GM06990 (cell line): ENCODE results near the gene RFX1.
"Not testable (repeated sequence)": the region's sequence is repeated elsewhere in the genome, so short reads cannot be mapped to it uniquely, and the experiment has no call there.

Experiments used
- DNase-seq: peaks from one replicate; pipeline ENCODE4 v3.0.0-alpha.2; 2011; ENCODE audit not compliant: insufficient read length; ENCODE audit errors: extremely low read depth
- H3K27me3 ChIP-seq: replicated peaks from 2 replicates; pipeline ENCODE4 v1.6.0; 2011; ENCODE audit warnings: low read length; ENCODE audit not compliant: control insufficient read depth, insufficient read depth
- H3K36me3 ChIP-seq: 2 replicates; pipeline ENCODE4 v1.5.1; 2011; ENCODE audit warnings: low read length; ENCODE audit not compliant: control insufficient read depth, insufficient read depth
- H3K4me3 ChIP-seq: replicated peaks from 2 replicates; pipeline ENCODE4 v1.5.1; 2011; ENCODE audit warnings: low read depth, mild to moderate bottlenecking, control low read depth, low read length
- TF ChIP-seq, protein P1 (sequence below): IDR thresholded peaks from 2 replicates; pipeline ENCODE4 v1.5.1; 2011; ENCODE audit warnings: low read length, control low read depth, mild to moderate bottlenecking, inconsistent platforms; ENCODE audit not compliant: insufficient read depth, poor library complexity, severe bottlenecking

Gene RFX1

DNA sequence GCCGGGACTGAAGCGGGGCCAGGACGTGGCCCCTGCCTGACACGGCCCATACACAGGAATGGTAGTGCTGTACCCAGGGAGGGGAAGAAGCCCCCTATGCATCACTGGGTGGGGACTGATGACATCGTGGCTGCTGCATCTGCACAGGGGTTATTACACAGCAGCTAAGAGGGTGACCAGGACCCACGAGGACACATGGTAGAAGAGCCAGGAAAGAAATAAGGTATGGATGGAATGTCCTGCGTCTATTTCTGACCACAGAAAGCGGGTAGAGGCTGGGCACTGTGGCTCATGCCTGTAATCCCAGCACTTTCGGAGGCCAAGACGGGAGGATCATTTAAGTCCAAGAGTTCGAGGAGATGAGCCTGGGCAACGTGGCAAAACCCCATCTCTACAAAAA is 29.7 kb downstream of the RFX1 start:
- Histone ChIP-seq H3K4me3 (no peak overlapping the region), H3K36me3 (no peaks in the 10 kb centered on the region; the same call in none of the 2 replicates), H3K27me3 (no peaks in the 10 kb centered on the region)
- DNase-seq: no peak
- TF ChIP-seq, protein P1, sequence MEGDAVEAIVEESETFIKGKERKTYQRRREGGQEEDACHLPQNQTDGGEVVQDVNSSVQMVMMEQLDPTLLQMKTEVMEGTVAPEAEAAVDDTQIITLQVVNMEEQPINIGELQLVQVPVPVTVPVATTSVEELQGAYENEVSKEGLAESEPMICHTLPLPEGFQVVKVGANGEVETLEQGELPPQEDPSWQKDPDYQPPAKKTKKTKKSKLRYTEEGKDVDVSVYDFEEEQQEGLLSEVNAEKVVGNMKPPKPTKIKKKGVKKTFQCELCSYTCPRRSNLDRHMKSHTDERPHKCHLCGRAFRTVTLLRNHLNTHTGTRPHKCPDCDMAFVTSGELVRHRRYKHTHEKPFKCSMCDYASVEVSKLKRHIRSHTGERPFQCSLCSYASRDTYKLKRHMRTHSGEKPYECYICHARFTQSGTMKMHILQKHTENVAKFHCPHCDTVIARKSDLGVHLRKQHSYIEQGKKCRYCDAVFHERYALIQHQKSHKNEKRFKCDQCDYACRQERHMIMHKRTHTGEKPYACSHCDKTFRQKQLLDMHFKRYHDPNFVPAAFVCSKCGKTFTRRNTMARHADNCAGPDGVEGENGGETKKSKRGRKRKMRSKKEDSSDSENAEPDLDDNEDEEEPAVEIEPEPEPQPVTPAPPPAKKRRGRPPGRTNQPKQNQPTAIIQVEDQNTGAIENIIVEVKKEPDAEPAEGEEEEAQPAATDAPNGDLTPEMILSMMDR: no peak

DNA sequence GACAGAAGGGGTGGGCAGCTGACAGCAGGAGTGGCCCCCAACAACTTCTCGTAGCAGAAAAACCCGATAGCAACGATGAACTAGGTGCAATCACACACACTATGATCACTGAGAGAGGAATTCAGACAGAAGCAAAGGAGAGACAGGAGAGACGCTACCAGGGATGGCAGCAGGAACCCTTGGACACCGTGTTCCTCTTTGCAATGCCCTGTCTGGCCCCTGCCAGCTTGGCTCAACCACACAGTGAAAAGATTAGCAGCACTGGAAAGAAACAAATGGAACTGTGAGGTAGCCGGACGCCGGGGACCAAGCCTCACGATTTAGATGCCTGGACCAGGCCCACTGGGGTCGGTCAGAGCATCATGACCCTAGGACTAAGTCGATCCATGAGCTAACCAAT is 30.2 kb downstream of the RFX1 start:
- Histone ChIP-seq H3K4me3 (no peak overlapping the region), H3K36me3 (no peaks in the 10 kb centered on the region; the same call in none of the 2 replicates), H3K27me3 (no peaks in the 10 kb centered on the region)
- TF ChIP-seq, protein P1: no peak
- no peak for DNase-seq

DNA sequence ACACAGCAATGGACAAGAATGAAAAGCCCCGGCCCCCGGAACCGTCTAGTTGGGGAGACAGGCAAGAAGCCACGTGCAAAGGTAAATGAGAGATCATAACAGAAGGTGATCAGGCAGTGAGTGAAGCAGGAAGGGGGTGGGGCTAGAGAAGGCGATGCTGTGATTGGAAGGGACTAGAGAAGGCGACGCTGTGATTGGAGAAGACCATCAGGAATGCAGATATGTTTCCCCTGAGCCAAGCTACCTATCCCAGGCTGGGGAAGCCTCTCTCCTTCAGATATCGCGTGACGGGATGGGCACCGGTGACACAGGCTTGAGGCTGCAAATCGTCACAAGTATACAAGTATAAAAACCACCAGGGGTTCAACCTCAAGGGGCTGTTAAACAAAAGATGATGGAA is 32.0 kb downstream of the RFX1 start:
- TF ChIP-seq, protein P1: no peak
- H3K4me3 ChIP-seq: no peak overlapping the region
- H3K27me3 ChIP-seq: no peaks in the 10 kb centered on the region
- DNase-seq: no peak
- H3K36me3 ChIP-seq: no peaks in the 10 kb centered on the region; the same call in none of the 2 replicates

DNA sequence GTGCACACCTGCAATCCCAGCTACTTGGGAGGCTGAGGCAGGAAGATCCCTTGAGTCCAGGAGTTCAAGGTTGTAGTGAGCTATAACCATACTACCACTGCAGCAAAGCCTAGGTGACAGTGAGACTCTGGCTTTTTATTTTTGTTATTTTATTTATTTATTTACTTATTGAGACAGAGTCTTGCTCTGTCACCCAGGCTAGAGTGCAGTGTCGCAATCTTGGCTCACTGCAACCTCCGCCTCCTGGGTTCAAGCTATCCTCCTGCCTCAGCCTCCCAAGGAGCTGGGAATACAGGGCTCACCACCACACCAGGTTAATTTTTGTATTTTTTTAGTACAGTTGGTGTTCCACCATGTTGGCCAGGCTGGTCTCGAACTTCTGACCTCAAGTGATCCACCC is 32.6 kb downstream of the RFX1 start:
- H3K4me3 ChIP-seq, H3K27me3 ChIP-seq, DNase-seq, H3K36me3 ChIP-seq: not testable (repeated sequence)

DNA sequence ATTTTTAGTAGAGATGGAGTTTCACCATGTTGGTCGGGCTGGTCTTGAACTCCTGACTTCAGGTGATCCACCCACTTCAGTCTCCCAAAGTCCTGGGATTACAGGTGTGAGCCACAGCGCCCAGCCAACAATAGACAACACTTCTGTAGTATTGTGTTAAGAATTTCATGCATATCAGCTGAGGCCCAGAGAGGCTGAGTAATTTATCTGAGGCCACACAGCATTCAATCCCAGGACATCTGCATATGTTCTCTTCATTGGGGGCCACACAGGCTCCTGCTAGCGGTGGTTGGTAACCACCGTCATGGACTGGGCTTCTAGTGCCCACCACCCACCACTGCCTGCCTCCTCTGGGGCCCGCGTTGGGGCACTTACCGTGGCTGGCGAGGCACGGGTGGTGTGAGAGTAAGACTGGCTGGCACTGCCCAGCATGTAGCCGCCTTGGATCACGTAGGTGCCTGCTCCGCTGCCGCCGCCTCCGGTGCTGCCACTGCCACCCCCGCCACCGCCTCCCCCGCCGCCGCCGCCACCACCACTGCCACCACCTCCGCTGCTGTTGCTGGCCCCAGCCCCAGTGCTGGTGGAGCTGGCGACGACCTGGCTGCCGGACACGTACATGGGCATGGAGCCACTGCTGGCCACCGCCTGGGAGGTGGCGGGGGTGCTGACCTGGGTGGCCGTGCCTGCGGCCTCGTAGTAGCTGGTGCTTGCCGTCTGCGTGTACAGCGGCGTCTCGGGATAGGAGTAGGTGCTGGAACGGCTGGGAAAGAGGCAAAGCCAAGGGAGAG is 33.6 kb downstream of the RFX1 start:
- no peak for DNase-seq
- Histone ChIP-seq H3K27me3 (no peaks in the 10 kb centered on the region), H3K36me3 (no peaks in the 10 kb centered on the region; the same call in none of the 2 replicates), H3K4me3 (no peak overlapping the region)
- TF ChIP-seq, protein P1: no peak

DNA sequence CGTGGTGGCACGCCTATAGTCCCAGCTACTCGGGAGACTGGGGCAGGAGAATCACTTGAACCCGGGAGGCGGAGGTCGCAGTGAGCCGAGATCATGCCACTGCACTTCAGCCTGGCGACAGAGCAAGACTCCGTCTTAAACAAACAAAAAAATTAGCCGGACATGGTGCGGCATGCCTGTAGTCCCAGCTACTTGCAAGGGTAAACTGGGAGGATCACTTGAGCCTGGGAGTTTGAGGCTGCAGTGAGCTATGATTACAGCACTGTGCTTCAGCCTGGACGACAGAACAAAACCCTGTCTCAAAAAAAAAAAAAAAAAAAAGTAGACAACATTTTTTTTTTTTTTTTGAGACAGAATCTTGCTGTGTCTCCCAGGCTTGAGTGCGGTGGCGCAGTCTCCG is 34.3 kb downstream of the RFX1 start:
- H3K4me3 ChIP-seq, H3K27me3 ChIP-seq, DNase-seq, H3K36me3 ChIP-seq: not testable (repeated sequence)
